ENCODE data around the gene PACRG.

Gene PACRG

DNA sequence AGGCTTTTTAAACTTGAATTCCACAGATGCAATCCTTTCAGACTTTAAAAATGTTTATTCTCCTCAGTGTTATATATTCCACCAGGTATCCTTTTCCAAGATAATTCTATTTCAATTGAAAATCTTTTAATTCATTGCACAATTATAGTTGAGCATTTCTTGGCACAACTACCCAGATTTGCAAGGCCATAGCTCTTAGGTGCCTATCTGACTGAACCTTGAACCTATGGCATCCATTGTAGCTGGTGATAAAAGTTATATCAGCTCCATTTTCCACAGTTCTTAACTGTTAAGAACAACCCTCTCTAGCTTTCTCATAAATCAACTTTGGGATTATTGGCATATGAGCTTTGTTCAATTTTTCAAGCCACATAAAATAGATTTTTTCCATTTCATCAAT lies 42.4 kb downstream of the PACRG start:
- TF ChIP-seq, protein P1, sequence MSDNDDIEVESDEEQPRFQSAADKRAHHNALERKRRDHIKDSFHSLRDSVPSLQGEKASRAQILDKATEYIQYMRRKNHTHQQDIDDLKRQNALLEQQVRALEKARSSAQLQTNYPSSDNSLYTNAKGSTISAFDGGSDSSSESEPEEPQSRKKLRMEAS (IDR thresholded peaks at IDR 0.05; ENCODE audit: low read depth, low read length), result no peak
- TF ChIP-seq, protein P2, sequence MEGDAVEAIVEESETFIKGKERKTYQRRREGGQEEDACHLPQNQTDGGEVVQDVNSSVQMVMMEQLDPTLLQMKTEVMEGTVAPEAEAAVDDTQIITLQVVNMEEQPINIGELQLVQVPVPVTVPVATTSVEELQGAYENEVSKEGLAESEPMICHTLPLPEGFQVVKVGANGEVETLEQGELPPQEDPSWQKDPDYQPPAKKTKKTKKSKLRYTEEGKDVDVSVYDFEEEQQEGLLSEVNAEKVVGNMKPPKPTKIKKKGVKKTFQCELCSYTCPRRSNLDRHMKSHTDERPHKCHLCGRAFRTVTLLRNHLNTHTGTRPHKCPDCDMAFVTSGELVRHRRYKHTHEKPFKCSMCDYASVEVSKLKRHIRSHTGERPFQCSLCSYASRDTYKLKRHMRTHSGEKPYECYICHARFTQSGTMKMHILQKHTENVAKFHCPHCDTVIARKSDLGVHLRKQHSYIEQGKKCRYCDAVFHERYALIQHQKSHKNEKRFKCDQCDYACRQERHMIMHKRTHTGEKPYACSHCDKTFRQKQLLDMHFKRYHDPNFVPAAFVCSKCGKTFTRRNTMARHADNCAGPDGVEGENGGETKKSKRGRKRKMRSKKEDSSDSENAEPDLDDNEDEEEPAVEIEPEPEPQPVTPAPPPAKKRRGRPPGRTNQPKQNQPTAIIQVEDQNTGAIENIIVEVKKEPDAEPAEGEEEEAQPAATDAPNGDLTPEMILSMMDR (IDR thresholded peaks at IDR 0.05; ENCODE audit: low read depth, low read length), result no peak
- TF ChIP-seq POLR2A (IDR thresholded peaks at IDR 0.05; ENCODE audit: extremely low read depth, insufficient read length), result no peak
- TF ChIP-seq MYC (IDR thresholded peaks at IDR 0.05; ENCODE audit: low read depth, low read length), result no peak
- no peak for DNase-seq (ENCODE audit: low read depth)
- H3K4me3 ChIP-seq (ENCODE audit: low read depth, low read length), result no peak overlapping the region

- DNase-seq (ENCODE audit: low read depth), result no peak
- TF ChIP-seq MYC (IDR thresholded peaks at IDR 0.05; ENCODE audit: low read depth, low read length), result no peak
- TF ChIP-seq, protein P1 (IDR thresholded peaks at IDR 0.05; ENCODE audit: low read depth, low read length), result no peak
- TF ChIP-seq, protein P2 (IDR thresholded peaks at IDR 0.05; ENCODE audit: low read depth, low read length), result no peak
- TF ChIP-seq POLR2A (IDR thresholded peaks at IDR 0.05; ENCODE audit: extremely low read depth, insufficient read length), result no peak
- H3K4me3 ChIP-seq (ENCODE audit: low read depth, low read length), result no peak overlapping the region
Measured at GRCh38 chr6:162770955-162771354, 43.2 kb downstream of the PACRG start.

- no peak for DNase-seq (ENCODE audit: low read depth)
- H3K4me3 ChIP-seq (ENCODE audit: low read depth, low read length), result no peak overlapping the region
- TF ChIP-seq MYC (IDR thresholded peaks at IDR 0.05; ENCODE audit: low read depth, low read length) (no peak), POLR2A (IDR thresholded peaks at IDR 0.05; ENCODE audit: extremely low read depth, insufficient read length) (no peak)
- TF ChIP-seq, protein P2 (IDR thresholded peaks at IDR 0.05; ENCODE audit: low read depth, low read length), result no peak
- TF ChIP-seq, protein P1 (IDR thresholded peaks at IDR 0.05; ENCODE audit: low read depth, low read length), result no peak
Measured at GRCh38 chr6:162772466-162772865, 44.7 kb downstream of the PACRG start.

DNA sequence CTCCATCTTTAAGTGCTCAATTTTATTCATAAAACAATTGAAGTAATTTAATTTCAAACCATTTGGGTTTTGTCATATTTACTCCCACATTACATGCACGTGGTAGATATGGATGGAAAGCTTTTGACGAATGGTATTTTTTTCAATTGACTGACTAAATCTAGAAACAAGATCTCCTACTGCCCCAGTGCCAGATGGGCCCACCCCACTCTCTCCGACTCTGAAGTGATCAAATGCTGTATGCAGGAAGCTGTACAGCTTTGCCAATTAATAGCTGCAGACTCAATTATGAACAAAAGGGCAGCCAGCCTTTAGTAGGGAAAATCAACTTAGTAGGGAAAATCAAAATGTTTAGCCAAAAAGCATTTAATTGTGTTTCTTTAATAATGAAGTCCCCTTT lies 46.2 kb downstream of the PACRG start:
- H3K4me3 ChIP-seq (ENCODE audit: low read depth, low read length), result no peak overlapping the region
- TF ChIP-seq, protein P1 (IDR thresholded peaks at IDR 0.05; ENCODE audit: low read depth, low read length), result no peak
- TF ChIP-seq, protein P2 (IDR thresholded peaks at IDR 0.05; ENCODE audit: low read depth, low read length), result no peak
- TF ChIP-seq POLR2A (IDR thresholded peaks at IDR 0.05; ENCODE audit: extremely low read depth, insufficient read length), result no peak
- TF ChIP-seq MYC (IDR thresholded peaks at IDR 0.05; ENCODE audit: low read depth, low read length), result no peak
- no peak for DNase-seq (ENCODE audit: low read depth)

DNA sequence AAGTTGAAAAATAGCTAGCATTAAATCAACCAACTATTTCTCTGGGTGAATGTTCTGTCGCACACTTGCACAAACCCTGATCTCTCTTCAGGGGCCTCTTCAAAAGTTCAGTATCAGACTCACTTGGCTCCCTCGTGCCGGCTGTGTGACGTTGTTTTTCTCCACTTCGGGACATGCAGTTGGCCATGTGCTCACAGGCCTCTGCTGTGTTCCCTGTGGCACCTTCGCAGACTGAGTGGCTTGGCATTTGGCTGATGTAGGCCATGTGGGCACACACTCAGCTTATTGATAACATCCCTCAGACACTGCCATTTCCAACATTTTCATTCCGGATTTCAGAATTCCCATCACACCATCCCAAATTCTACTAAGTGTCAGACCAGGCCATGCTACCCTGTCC lies 49.3 kb downstream of the PACRG start:
- no peak for DNase-seq (ENCODE audit: low read depth)
- H3K4me3 ChIP-seq (ENCODE audit: low read depth, low read length), result no peak overlapping the region
- TF ChIP-seq POLR2A (IDR thresholded peaks at IDR 0.05; ENCODE audit: extremely low read depth, insufficient read length), result no peak
- no peak for TF ChIP-seq MYC (IDR thresholded peaks at IDR 0.05; ENCODE audit: low read depth, low read length)
- TF ChIP-seq, protein P1 (IDR thresholded peaks at IDR 0.05; ENCODE audit: low read depth, low read length), result no peak
- TF ChIP-seq, protein P2 (IDR thresholded peaks at IDR 0.05; ENCODE audit: low read depth, low read length), result no peak

DNA sequence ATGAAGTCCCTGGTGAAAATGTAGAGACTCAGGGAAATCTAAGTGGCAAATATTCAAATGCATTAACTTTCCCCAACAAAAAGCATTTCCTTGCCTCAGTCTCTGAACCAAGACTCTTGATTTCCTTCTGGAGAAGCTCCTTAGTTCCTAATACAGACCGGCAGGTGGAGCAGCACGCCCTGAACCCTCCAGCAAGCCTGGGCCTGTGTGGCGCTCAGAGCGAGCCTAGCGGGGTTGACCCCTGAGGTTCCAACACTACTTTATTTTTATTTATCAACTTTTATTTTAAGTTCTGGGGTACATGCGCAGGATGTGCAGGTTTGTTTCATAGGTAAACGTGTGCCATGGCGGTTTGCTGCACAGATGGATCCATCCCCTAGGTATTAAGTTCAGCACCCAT lies 50.8 kb downstream of the PACRG start:
- DNase-seq (ENCODE audit: low read depth), result no peak
- TF ChIP-seq, protein P2 (IDR thresholded peaks at IDR 0.05; ENCODE audit: low read depth, low read length), result no peak
- TF ChIP-seq POLR2A (IDR thresholded peaks at IDR 0.05; ENCODE audit: extremely low read depth, insufficient read length), result no peak
- TF ChIP-seq, protein P1 (IDR thresholded peaks at IDR 0.05; ENCODE audit: low read depth, low read length), result no peak
- no peak for TF ChIP-seq MYC (IDR thresholded peaks at IDR 0.05; ENCODE audit: low read depth, low read length)
- no peak overlapping the region for H3K4me3 ChIP-seq (ENCODE audit: low read depth, low read length)

All from NB4 (cell line).